SW480 (cell line): Measurements from ENCODE around the gene CD22.

Experiments
- DNase-seq: peaks from one replicate; pipeline ENCODE4 v3.0.0-alpha.2; 2016; ENCODE audit warnings: low spot score

The CD22 gene

DNA sequence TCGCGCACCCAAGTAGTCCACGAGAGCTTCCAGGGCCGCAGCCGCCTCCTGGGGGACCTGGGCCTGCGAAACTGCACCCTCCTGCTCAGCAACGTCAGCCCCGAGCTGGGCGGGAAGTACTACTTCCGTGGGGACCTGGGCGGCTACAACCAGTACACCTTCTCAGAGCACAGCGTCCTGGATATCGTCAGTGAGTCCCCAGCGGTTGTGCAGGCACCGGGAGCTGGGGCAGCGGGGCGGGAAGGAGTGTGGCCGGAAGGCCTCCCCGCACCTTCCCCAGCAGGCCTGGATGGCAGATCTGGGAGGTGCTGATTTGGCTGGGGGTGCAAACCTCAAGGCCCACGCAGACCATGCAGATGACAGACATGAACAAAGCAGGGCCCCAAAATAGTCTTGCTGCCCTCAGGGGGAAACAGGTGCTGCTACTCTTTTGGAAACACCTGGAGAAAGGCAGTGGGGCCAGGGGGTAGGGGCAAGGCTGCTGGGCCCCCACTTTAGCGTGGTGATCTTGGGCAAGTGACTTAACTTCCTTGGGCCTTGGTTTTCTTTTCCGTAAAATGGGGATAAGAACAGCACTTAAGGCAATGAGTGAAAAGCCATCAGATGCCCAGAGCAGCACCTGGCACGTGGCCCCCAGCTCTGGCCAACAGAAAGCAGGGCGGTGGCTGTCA is 33.1 kb upstream of the CD22 start:
- no peak for DNase-seq

DNA sequence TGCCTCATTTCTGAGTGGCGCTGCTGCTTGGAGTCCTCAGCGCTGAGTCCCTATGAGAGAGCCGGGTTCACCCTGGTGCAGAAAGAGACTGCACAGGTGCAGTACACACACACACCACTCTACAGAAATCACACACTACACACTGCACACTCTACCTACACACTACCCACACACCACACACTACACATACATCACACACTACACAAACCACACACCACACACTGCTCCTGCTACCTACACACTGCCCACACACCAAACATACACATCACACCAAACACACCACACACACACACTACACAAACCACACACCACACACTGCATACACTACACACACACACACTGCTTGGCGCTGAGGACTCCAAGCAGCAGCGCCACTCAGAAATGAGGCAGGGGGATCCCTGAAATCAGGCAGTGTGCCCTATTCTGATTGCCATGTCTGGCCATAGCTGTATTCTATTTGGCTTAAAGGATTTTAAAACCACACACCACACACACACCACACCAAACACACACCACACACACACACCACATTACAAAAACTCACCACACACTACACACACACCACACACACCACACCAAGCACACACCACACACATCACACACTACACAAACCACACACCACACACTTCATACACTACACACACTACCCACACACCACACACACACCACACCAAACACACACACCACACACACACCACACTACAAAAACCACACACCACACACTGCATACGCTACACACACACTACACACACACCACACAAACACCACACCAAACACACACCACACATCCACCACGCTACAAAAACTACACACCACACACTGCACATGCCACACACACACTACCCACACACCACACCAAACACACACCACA is 32.1 kb upstream of the CD22 start:
- no peak for DNase-seq

DNA sequence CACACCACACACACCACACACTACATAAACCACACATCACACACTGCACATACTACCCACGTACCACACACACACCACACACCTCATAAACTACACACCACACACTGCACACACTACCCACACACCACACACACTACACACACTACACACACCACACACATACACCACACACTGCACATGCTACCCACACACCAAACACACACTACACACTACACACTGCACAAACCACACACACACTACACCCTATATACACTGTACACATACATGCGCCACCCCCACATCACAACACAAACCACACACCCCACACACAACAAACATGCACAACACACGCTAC is 31.5 kb upstream of the CD22 start:
- no peak for DNase-seq

DNA sequence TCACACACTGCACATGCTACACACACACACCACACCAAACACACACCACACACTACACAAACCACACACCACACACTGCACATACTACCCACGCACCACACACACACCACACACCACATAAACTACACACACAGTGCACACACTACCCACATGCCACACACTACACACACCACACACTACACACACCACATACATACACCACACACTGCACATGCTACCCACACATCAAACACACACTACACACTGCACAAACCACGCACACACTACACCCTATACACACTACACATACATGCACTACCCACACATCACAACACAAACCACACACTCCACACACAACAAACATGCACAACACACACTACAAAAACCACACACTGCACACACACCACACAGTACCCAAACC is 31.1 kb upstream of the CD22 start:
- DNase-seq, result no peak

DNA sequence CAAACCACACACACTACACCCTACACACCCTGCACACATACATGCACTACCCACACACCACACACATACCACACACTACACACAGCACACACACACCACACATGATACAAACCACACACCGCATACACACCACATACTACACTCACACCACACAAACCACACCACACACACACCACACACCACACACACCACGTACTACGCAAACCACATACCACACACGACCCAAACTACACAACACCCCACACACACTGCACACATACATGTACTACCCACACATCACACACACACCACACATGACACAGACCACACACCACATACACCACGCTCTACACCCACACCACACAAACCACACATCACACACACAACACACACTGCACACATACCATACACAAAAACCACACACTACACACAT is 30.4 kb upstream of the CD22 start:
- no peak for DNase-seq

DNA sequence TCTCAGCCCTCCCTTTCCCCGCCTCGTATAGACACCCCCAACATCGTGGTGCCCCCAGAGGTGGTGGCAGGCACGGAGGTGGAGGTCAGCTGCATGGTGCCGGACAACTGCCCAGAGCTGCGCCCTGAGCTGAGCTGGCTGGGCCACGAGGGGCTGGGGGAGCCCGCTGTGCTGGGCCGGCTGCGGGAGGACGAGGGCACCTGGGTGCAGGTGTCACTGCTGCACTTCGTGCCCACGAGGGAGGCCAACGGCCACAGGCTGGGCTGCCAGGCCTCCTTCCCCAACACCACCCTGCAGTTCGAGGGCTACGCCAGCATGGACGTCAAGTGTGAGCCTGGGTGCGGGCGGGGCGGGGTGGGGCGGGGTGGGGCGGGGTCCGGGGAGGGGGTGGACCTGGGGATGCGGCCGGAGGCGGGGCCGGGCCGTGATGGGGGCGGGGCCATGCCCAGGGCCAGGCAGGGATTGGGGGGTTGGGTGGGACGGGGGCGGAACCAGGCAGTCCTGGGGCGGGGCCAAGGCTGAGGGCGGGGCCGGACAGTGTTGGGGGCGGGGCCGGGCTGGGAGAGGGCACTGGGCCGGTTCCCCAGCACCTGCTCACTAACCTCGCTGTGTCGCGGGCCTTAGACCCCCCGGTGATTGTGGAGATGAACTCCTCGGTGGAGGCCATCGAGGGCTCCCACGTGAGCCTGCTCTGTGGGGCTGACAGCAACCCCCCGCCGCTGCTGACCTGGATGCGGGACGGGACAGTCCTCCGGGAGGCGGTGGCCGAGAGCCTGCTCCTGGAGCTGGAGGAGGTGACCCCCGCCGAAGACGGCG is 29.3 kb upstream of the CD22 start:
- DNase-seq, result no peak

DNA sequence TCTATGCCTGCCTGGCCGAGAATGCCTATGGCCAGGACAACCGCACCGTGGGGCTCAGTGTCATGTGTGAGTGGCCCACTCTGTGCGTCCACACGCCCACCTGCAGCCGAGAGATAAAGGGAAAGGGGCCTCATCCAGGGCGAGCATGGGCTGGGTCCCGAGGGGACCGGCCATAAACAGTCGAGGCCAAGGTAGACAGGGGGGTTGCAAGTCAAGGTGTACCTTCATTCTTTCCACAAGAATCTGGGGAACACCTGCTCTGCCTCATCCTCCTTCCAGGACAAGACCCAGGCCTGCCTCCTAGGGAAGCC is 28.7 kb upstream of the CD22 start:
- no peak for DNase-seq

DNA sequence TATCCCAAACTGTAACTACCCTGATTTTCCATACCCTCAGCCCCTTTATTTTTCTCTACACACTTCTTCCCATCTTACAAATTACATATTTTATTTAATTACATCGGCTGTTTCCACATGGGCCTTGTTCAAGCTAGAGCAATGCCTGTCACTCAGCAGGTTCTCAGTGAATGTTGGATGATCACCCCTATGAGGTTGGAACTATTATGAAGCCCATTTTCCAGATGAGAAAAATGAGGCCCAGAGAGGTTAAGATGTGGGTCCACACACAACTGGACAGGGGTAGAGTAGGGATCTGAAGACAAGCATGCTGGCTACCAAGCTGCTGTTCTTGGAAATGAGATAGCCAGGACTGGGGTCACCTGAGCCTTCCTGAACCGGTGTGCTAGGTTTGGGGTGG is 27.0 kb upstream of the CD22 start:
- no peak for DNase-seq

DNA sequence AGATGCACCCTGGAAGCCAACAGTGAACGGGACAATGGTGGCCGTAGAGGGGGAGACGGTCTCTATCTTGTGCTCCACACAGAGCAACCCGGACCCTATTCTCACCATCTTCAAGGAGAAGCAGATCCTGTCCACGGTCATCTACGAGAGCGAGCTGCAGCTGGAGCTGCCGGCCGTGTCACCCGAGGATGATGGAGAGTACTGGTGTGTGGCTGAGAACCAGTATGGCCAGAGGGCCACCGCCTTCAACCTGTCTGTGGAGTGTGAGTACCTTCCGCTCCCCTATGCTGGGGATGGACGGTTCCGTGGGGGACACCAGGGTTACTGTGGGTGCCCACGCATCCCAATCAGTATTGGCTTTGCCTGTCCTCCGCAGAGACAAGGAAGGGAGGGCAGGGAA is 26.5 kb upstream of the CD22 start:
- DNase-seq, result no peak

DNA sequence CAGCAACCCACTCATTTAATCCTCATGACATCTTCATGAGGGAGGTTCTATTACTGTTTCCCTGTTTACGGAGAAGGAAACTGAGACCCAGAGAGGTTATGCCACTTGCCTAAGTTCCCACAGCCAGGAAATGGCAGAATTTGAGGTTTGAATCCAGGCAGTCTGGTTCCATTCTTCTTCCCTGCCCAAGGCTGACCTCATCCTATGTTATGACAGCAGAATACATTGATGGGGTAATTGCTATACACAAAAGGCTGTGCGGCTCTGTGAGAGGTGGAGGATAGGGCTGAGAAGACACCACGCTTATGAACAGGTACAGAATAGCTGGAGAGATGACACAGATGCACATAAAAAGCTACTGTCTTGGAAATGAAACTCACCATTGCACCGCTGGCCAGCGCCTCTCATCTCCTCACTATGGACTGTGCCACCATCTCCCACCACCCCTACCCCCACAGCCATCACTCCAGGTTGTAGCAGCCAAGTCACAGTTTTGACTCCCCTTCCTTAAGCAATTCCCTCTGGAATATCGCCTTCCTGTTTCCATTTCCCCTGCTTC is 25.6 kb upstream of the CD22 start:
- DNase-seq, result no peak

DNA sequence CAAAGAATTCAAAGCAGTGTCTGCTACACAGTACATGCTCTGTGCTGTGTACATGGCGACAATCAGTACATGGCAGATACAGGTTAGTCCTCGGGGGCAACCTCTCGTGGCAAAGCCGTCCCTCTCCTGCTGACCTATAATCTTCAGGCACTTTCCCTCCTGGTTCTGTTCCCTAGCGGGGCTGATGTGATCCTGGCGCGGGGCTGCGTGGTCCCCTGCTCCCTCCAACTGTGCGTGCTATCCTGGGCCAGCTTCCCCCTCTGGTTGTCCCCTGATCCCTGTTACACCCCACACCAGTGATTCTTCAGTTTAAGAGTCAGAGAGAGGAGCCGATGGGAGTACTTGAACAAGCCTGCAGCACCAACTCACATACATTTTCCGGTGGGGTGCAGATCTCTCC is 25.0 kb upstream of the CD22 start:
- DNase-seq, result no peak

DNA sequence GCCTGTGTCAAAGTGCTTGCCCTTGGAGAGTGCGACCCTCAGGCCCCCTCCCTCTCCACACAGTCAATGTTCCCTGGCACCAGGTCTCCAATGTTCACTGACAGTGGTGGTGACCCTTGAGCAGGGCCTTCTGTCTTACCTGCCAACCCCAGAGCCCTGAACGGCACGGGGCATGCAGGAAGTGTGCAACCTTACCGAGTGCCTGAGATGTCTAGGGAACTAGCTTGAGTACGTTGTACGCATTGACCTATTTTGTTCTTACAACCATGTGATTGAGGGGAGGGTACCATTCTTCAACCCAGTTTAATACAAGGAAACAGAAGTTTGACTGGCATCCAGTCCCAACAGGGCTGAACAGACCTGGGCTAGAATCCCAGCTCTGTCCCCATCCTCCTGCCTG is 23.8 kb upstream of the CD22 start:
- no peak for DNase-seq

DNA sequence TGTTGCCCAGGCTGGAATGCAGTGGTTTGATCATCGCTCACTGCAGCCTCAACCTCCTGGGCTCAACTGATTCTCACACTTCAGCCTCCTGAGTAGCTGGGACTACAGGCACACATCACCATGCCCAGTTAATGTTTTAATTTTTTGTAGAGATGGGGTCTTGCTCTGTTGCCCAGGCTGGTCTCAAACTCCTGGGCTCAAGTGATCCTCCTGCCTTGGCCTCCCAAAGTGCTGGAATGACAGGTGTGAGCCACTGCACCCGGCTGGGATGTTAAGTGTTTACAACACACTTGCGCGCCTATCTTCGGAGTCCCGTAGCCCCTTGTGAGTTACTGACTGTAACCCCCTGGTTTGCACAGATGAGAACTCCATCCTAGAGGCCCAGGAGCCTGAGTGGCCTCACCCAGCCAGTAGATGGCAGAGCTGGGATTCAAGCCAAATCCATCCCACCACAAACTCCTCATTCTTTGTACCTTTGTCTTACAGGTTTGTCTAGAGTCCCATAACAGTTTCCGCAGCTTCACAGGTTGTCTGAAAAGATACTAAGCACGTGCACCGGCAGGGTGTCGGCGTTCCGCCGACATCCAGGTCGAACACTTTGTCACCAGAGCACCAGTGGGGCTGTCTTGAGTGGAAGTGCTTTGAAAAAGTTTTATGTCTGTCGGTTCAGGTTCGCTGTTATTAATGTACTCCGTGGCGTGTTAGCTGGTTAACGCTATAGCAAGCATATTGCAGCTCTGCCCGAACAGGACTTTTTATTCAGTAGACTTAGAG is 22.3 kb upstream of the CD22 start:
- DNase-seq, result peak; percentile 41

DNA sequence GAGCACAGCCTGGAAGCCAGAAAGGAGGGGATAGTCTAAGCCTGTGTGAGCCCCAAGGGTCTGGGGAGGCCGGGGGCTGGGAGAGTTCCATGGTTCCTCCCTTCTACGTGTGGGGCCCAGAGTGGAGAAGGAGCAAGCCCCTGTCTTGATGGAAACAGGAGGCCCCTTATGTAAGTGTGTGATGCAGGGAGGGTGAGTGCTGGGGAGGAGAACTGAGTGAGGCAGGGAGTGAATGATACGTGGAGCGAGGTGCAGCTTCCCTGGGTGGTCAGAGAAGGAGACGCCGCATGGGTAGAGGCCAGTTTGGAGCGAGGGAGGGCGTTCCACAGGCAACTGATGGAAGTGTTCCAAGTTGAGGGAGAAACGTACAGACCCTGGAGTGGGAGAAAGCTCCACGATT is 21.1 kb upstream of the CD22 start:
- no peak for DNase-seq

DNA sequence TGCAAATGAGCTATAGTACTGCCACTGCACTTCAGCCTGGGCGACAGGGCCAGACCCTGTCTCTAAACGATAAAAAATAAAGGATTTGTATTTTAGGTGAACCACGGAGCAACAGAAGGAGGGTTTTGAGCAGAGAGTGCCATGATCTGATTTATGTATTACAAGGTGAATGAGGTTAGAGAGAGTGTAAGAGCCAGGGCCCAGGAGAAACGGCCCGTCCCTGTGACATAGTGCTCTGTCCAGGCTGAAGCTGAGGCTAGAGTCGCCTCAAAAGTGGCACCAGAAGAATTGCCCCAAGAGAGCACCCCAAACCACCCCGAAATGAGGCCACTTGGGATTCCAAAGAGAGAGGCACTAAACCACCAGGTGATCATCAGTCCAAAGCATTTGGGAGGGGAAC is 20.1 kb upstream of the CD22 start:
- DNase-seq, result no peak

DNA sequence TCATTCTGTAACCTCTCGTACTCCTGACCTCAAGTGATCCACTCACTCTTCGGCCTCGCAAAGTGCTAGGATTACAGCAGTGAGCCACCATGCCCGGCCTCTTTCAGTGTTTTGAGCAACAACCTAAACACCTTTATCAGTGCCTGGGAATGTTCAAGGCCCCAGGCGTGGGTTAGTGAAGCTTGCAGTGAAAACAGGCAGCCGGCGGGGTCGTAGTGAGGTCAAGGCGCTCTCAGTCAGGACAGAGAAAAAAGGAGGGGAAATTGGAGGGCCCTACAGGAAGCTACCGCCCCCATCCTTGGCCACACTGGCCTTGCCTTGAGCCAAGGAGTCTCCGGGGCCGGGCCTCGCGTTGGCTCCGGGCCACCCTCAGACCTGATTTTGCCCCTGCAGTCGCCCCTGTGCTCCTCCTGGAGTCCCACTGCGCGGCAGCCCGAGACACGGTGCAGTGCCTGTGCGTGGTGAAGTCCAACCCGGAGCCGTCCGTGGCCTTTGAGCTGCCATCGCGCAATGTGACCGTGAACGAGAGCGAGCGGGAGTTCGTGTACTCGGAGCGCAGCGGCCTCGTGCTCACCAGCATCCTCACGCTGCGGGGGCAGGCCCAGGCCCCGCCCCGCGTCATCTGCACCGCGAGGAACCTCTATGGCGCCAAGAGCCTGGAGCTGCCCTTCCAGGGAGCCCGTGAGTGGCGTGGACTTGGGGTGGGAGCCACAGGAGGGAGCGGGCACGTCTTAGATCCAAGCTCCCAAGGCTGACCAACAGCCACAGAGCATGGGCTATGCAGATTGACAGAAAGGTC is 19.3 kb upstream of the CD22 start:
- no peak for DNase-seq

DNA sequence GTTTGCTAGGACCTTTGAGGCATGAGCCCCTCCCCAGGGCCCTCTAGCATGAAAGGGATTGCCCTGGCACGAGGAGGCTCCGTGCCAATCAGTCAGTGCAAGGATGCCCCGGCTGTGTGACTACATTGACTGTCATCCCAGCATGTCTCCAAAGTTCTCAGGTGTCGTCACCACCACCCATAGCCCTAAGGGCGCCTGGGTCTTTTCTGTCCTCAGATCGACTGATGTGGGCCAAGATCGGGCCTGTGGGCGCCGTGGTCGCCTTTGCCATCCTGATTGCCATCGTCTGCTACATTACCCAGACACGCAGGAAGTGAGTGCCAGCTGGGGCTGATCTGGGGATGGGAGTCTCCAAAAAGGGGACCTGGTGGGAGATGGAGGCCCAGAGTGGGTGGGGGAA is 18.7 kb upstream of the CD22 start:
- no peak for DNase-seq

DNA sequence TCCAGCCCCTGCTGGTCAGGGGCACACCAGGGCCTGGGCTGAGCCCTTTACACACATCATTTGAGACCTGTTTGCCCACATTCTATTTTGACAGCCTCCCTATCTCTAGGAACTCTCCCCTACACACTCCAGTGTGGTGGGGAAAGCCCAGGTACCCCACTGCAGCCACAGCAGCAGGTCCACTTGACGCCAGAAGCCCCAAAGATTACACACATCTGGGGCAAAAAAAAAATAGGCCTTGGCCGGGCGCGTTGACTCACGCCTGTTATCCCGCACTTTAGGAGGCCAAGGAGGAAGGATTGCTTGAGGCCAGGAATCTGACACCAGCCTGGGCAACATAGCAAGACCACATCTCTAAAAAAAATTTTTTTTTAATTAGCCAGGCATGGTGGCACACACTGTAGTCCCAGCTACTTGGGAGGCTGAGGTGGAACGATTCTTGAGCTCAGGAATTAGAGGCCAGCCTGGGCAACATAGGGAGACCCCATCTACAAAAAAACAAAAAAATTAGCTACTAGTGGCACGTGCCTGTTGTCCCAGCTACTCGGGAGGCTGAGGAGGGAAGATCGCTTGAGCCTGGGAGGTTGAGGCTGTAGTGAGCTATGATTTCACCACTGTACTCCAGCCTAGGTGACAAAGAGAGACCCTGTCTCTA is 18.0 kb upstream of the CD22 start:
- no peak for DNase-seq

DNA sequence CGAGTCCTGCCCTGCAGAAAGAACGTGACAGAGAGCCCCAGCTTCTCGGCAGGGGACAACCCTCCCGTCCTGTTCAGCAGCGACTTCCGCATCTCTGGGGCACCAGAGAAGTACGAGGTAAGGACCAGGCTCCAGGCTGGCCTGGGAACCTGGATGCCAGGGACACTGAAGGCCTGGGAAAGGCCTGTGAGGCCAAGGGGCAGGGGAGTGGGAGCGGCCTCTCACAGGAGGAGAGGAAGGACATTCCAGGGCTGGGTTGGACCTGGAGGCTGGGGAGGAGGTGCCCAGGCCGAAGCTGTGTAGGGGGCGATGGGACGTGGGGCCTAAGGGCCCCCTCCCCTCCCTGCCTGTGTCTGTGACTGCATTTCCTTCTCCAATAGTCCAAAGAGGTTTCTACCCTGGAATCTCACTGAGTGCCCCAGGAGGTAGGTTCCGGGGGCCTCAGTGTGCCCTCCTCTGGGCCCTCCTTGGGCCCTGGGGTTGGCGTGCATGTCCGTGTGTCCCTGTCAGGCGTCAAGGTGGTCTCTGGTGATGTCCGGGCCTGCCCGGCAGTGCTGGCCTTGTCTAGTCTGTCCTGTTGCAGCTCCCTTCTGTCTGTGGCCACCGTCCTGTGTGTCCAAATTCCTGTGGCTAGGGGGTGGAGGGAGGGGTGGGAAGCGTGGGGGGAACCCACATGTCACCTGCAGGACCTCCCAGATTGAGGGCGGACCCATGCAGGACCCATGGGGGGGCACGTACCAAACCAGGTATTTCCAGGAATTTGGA is 16.9 kb upstream of the CD22 start:
- peak; percentile 49 for DNase-seq

DNA sequence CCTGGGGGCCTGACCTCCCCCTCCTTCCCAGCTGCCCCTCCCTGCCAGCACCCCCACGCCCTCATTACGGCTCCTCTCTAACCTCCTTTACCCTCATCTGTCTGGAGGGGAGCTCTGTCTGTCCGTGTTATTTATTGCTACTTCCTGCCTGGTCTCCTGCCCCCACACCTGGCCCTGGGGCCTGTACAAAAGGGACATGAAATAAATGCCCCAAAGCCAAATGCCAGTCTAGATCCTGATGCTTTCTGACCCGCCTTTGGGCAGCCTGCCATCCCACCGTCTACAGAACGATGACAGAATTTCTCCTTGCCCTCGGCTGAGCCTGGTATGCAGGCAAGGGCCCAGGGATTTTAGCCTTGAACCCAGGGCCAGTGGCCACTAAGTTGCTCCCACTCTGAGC is 15.4 kb upstream of the CD22 start:
- DNase-seq, result peak; percentile 53
